ENCODE results near the gene GARRE1. TPM values are rescaled to one million over a fixed set of nuclear protein-coding genes. Genes with fewer than 3 reads are reported as not detected.

Gene GARRE1
- total and polyA plus RNA-seq, 2 of the 13 experiments (the other 11 are each of a cell fraction or from before 2014, with no cell fraction given), result 8.0 to 11.7 TPM

- TF ChIP-seq, protein P1, sequence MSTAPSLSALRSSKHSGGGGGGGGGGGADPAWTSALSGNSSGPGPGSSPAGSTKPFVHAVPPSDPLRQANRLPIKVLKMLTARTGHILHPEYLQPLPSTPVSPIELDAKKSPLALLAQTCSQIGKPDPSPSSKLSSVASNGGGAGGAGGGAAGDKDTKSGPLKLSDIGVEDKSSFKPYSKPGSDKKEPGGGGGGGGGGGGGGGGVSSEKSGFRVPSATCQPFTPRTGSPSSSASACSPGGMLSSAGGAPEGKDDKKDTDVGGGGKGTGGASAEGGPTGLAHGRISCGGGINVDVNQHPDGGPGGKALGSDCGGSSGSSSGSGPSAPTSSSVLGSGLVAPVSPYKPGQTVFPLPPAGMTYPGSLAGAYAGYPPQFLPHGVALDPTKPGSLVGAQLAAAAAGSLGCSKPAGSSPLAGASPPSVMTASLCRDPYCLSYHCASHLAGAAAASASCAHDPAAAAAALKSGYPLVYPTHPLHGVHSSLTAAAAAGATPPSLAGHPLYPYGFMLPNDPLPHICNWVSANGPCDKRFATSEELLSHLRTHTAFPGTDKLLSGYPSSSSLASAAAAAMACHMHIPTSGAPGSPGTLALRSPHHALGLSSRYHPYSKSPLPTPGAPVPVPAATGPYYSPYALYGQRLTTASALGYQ (CRISPR knock-in tag; IDR thresholded peaks at IDR 0.05), result no peak
- no peak for TF ChIP-seq NRL (CRISPR knock-in tag; IDR thresholded peaks at IDR 0.05; ENCODE audit: borderline replicate concordance)
- TF ChIP-seq POLR2AphosphoS2 (IDR thresholded peaks at IDR 0.05; ENCODE audit: low read depth, low read length), result no peak
- no peak for TF ChIP-seq HIVEP1 (CRISPR knock-in tag; IDR thresholded peaks at IDR 0.05)
- TF ChIP-seq ZBTB7A (CRISPR knock-in tag; IDR thresholded peaks at IDR 0.05), result no peak
- TF ChIP-seq ZNF792 (CRISPR knock-in tag; IDR thresholded peaks at IDR 0.05), result no peak
- TF ChIP-seq MNT (IDR thresholded peaks at IDR 0.05), result no peak
- TF ChIP-seq SYNCRIP (IDR thresholded peaks at IDR 0.05; ENCODE audit: insufficient read depth, low read depth, low read length), result no peak
- TF ChIP-seq ZNF83 (CRISPR knock-in tag; IDR thresholded peaks at IDR 0.05; ENCODE audit: borderline replicate concordance), result no peak
- TF ChIP-seq KLF13 (CRISPR knock-in tag; IDR thresholded peaks at IDR 0.05), result no peak
Measured at GRCh38 chr19:34235425-34235940, 18.9 kb upstream of the GARRE1 start (continued).
